ENCODE data around the gene HID1.

DNA sequence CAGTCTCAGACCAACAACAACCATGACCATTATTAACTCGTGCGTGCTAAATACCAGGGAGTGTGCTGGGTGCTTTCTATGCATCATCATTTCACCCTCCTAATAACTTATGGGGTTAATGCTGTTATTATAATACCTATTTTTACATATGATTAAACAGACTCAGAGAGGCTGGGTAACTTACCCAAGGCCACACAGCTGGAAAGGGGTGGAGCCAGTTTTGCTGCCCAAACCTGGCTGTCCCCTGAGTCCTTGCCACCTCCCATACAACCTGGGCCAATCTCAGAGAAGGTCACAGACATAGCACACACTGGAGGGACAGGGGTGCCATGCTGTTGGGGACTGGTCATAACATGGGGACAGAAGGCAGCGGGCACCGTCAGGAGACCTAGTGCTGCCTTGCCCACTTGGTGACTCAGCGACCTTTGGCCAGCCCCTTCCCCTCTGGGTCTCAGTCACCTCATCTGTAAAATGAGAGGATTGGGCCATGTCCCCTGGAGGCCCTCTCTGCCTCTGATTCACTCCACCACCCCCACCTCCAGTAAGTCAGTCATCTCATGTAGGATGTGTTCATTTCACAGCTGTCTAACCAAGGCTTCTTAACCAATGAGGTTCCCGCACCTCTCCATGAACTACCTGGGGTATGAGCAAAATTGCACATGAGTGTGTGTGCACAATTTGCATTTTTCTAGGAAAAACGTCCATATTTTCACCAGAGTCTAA, 67.7 kb downstream of the HID1 start:
- TF ChIP-seq RAD21 (conservative IDR thresholded peaks at IDR 0.05) (no peak), MXI1 (conservative IDR thresholded peaks at IDR 0.05; ENCODE audit: poor library complexity, severe bottlenecking) (no peak)
- TF ChIP-seq, protein P1, sequence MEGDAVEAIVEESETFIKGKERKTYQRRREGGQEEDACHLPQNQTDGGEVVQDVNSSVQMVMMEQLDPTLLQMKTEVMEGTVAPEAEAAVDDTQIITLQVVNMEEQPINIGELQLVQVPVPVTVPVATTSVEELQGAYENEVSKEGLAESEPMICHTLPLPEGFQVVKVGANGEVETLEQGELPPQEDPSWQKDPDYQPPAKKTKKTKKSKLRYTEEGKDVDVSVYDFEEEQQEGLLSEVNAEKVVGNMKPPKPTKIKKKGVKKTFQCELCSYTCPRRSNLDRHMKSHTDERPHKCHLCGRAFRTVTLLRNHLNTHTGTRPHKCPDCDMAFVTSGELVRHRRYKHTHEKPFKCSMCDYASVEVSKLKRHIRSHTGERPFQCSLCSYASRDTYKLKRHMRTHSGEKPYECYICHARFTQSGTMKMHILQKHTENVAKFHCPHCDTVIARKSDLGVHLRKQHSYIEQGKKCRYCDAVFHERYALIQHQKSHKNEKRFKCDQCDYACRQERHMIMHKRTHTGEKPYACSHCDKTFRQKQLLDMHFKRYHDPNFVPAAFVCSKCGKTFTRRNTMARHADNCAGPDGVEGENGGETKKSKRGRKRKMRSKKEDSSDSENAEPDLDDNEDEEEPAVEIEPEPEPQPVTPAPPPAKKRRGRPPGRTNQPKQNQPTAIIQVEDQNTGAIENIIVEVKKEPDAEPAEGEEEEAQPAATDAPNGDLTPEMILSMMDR (IDR thresholded peaks at IDR 0.05; ENCODE audit: poor library complexity, severe bottlenecking), result no peak

Data from neural cell (in vitro differentiated cells).